Ovary (tissue), 9 donors: Measurements from ENCODE around the gene LRP11. TPM values are rescaled to one million over a fixed set of nuclear protein-coding genes. Genes with fewer than 3 reads are reported as not detected.

Experiments
- DNase-seq, 5 donors: peaks; one replicate each; pipeline ENCODE4 v3.0.0-alpha.2; 2019 to 2020
- H3K27ac ChIP-seq, 2 donors: fragments of 200-600 bp; one replicate each; pipeline versions ENCODE4 v1.5.1 to v1.8.0; 2019 to 2022
- H3K27me3 ChIP-seq: fragments of 200-600 bp; one replicate; pipeline ENCODE4 v1.8.0; 2022
- H3K36me3 ChIP-seq: fragments of 200-600 bp; sonication (generic); one replicate; pipeline ENCODE4 v1.5.1; 2019
- H3K4me1 ChIP-seq: one replicate; pipeline ENCODE4 v1.8.1; 2013; ENCODE audit warnings: mild to moderate bottlenecking, moderate library complexity; ENCODE audit not compliant: insufficient read depth
- H3K4me3 ChIP-seq: fragments of 200-600 bp; sonication (generic); one replicate; pipeline ENCODE4 v1.5.1; 2017
- H3K9me3 ChIP-seq, 2 donors: fragments of 200-600 bp in 1 of 2; sonication (generic) in 1 of 2; one replicate each; pipeline versions ENCODE4 v1.5.1 to v1.8.1; 2013 to 2019; ENCODE audit warnings: mild to moderate bottlenecking in 1 of 2, moderate library complexity in 1 of 2
- EP300 ChIP-seq: sonication (generic); formaldehyde crosslinking; IDR thresholded peaks from one replicate; pipeline ENCODE4 v1.6.1; 2017; ENCODE audit warnings: antibody characterized with exemption
- POLR2A ChIP-seq: fragments of 450-650 bp; IDR thresholded peaks from one replicate; pipeline ENCODE4 v1.6.1; 2017; ENCODE audit warnings: antibody characterized with exemption, mild to moderate bottlenecking, moderate library complexity
- WGBS, 3 donors: extraction: QIAGEN DNeasy Blood & Tissue Kit in 1 of 3; methylation state at CpG; one replicate each; pipeline versions ENCODE4 v1.1.5 to v1.1.7; 2013 to 2017; 5-methylcytosine and 5-hydroxymethylcytosine counted together
- intact Hi-C, 4 donors: fragments of 100-400 bp; cut with DNase I; formaldehyde crosslinking; loops; one replicate each; pipeline versions ENCODE4 v1.11.0 to v1.15.1; 2022 to 2023
- polyA plus RNA-seq, 2 donors: library from polyadenylated mRNA; stranded (reverse); fragments of 200-250 nt in 1 of 2; fragments of 350-450 nt in 1 of 2; fragmentation: Illumina TruSeq in 1 of 2; extraction: RNeasy Lipid Tissue Mini Kit (QIAGEN cat#74804) in 1 of 2; gene quantifications; one replicate each; pipeline ENCODE4 v1.2.3, GENCODE V29; 2013 to 2014
- total RNA-seq, 7 donors: library from RNA; depleted of rRNA in 2 of 7; stranded (reverse); fragments of >200 nt in 2 of 7; fragmentation: NEBNext Ultra II Directional in 3 of 7; extraction: Animal tissue kit (Norgen Biotek cat#: 25700) in 3 of 7; gene quantifications; one replicate each; pipeline versions ENCODE4 v1.1.0 to v1.2.4, GENCODE V29; 2016 to 2023
- TF ChIP-seq, protein P1 (sequence below), 3 donors: fragments of 450-650 bp in 2 of 3; fragments of 200-600 bp in 1 of 3; IDR thresholded peaks; one replicate each; pipeline versions ENCODE4 v1.5.1 to v1.8.0; 2016 to 2022; ENCODE audit warnings: antibody characterized with exemption in 3 of 3, mild to moderate bottlenecking in 1 of 3
- donor health status: DM: no; HTN: no; CAD: no; lungs with moderate emphysema.
- donor health status: DM: no; HTN: no; CAD: no.
- donor health status: Bipolar disorder and iron deficiency.
- donor health status: DM: yes; HTN: yes; CAD: no.
- donor health status: DM: no; HTN: no; CAD: no.
- donor health status: DM: yes; HTN: yes; CAD: no.

Gene LRP11
- total and polyA plus RNA-seq, 9 donors = 21.8 to 48.2 (median 37.5) TPM

DNA sequence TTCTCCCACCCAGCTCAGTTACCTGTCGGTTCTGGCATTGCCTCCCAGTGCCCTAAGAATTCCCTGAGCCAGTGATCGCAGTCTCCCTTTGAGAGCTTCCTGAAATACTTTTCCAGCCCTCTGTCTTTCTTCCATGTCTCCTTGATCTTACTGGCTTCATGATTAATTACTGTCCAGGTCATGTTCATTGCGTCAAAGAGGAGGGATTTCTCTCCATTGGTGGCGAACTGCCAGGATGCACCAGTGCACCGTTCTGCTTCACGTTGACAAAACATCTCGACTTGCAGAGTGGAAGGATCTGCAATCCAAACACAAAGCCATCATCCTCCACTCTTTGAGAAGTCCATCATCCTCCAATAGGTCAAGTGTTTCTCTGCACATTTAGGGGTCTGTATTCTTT lies 25.2 kb upstream of the LRP11 start:
- WGBS, 3 donors = 68 to 70% (median 68%) methylated on average over 7 of the region's 7 CpGs

DNA sequence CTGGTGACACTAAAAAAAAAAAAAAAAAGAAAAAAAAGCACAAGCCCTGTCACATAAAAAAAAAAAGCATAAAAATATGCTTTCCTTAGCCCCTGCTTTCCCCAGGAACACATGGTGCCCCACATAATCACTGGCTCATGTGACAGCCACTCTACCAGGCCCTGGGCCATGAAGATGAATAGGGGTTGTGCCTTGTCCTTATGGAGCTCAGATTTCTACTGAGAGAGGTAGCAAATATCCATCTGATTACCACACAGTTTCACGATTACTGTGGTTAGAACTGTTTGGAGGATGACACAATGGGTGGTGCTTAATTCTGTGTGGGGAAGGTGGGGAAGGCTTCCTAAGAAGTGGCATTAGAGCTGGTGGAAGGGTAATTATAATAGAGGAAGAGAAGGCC lies 24.5 kb upstream of the LRP11 start:
- TF ChIP-seq, protein P1, sequence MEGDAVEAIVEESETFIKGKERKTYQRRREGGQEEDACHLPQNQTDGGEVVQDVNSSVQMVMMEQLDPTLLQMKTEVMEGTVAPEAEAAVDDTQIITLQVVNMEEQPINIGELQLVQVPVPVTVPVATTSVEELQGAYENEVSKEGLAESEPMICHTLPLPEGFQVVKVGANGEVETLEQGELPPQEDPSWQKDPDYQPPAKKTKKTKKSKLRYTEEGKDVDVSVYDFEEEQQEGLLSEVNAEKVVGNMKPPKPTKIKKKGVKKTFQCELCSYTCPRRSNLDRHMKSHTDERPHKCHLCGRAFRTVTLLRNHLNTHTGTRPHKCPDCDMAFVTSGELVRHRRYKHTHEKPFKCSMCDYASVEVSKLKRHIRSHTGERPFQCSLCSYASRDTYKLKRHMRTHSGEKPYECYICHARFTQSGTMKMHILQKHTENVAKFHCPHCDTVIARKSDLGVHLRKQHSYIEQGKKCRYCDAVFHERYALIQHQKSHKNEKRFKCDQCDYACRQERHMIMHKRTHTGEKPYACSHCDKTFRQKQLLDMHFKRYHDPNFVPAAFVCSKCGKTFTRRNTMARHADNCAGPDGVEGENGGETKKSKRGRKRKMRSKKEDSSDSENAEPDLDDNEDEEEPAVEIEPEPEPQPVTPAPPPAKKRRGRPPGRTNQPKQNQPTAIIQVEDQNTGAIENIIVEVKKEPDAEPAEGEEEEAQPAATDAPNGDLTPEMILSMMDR (IDR thresholded peaks at IDR 0.05) = no peak
- no peak for TF ChIP-seq EP300
- TF ChIP-seq POLR2A = no peak
- WGBS, 3 donors = 64 to 75% (median 69%) methylated on average over 1 of the region's 1 CpG

More for the DNA sequence above, 25.2 kb upstream of the LRP11 start:
- H3K27ac ChIP-seq = no peak overlapping the region
- no peaks in the 10 kb centered on the region for H3K27me3 ChIP-seq
- no peak for DNase-seq
- H3K36me3 ChIP-seq = no peaks in the 10 kb centered on the region
- TF ChIP-seq, protein P1 (IDR thresholded peaks at IDR 0.05) = no peak
- TF ChIP-seq POLR2A (no peak), EP300 (no peak)
- no peak overlapping the region for H3K4me3 ChIP-seq
- peaks cover under 1% of the 10 kb centered on the region for H3K4me1 ChIP-seq
- intact Hi-C loops = no loop called here
- no peaks in the 10 kb centered on the region for H3K9me3 ChIP-seq

DNA sequence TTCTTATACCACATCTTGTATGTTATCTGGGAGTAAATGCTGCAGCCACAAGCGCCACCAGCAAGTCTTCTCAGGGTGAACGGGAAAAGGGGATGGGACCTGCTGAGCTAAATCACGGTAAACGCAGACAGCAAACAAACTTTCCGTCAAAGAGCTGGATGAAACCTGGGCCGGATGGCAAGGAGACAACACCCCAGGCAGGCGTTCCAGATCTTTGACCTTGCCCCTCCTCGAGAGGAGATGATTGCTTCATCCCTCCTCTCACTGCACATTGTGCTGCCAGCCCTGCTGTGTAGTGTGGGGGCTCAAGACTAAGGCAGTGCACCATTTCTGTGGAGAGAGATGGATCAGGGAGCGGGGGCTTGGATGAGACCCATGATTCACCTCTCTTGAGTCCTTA lies 23.9 kb upstream of the LRP11 start:
- intact Hi-C loops = no loop called here
- 65 to 80% (median 69%) methylated on average over 9 of the region's 9 CpGs for WGBS, 3 donors
- Histone ChIP-seq H3K9me3 (no peaks in the 10 kb centered on the region), H3K4me1 (peaks cover 2% of the 10 kb centered on the region), H3K4me3 (no peak overlapping the region), H3K36me3 (no peaks in the 10 kb centered on the region), H3K27ac (no peak overlapping the region), H3K27me3 (no peaks in the 10 kb centered on the region)
- TF ChIP-seq, protein P1 (IDR thresholded peaks at IDR 0.05) = no peak
- TF ChIP-seq EP300 (no peak), POLR2A (no peak)
- DNase-seq = peak in 1 of 5 donors; percentile 7

More for the DNA sequence above, 24.5 kb upstream of the LRP11 start:
- Histone ChIP-seq H3K4me3 (no peak overlapping the region), H3K27ac (no peak overlapping the region), H3K36me3 (no peaks in the 10 kb centered on the region), H3K9me3 (no peaks in the 10 kb centered on the region), H3K4me1 (peaks cover 2% of the 10 kb centered on the region), H3K27me3 (no peaks in the 10 kb centered on the region)
- intact Hi-C loops = no loop called here
- DNase-seq = no peak

DNA sequence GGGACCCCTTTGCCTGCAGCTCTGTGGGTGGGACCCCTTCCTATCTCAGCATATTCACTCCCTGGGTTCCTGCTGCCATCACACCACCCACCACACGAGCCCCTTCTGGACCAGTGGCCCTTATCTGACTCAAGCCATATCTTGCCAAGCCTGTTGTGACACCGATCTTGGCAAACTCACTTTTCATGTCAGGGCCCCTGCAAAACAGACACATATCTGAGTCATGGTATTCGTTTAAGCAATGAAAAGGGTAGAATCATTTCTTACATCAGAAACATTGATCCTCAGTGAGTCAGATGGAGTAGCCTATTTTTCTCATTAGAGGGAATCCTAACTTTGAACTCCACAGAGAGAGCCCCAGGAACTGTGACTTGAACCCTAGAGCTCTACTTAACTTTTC lies 23.2 kb upstream of the LRP11 start:
- peaks cover 2% of the 10 kb centered on the region for H3K4me1 ChIP-seq
- H3K27ac ChIP-seq = no peak overlapping the region

More for the DNA sequence above, 23.2 kb upstream of the LRP11 start:
- Histone ChIP-seq H3K9me3 (no peaks in the 10 kb centered on the region), H3K27me3 (no peaks in the 10 kb centered on the region), H3K36me3 (no peaks in the 10 kb centered on the region), H3K4me3 (no peak overlapping the region)
- intact Hi-C loops = no loop called here
- DNase-seq = no peak
- 76 to 87% (median 82%) methylated on average over 3 of the region's 3 CpGs for WGBS, 3 donors
- TF ChIP-seq, protein P1 (IDR thresholded peaks at IDR 0.05) = no peak
- TF ChIP-seq EP300 (no peak), POLR2A (no peak)
